K562 (cell line): ENCODE results near the gene CRABP2. TPM values are rescaled to one million over a fixed set of nuclear protein-coding genes. Genes with fewer than 3 reads are reported as not detected.

Experiments
- CXXC5 ChIP-seq: fragments of 250-450 bp; sonication (Bioruptor Pico); IDR thresholded peaks from 2 replicates; pipeline ENCODE4 v1.8.0; 2022; ENCODE audit warnings: inconsistent platforms, mild to moderate bottlenecking, moderate library complexity
- E2F3 ChIP-seq: fragments of 250-450 bp; sonication (Bioruptor Pico); IDR thresholded peaks from 2 replicates; pipeline ENCODE4 v1.4.0; 2020; ENCODE audit warnings: mild to moderate bottlenecking
- E2F4 ChIP-seq: sonication (generic); formaldehyde crosslinking; IDR thresholded peaks from 2 replicates; pipeline ENCODE4 v1.8.0; 2022; ENCODE audit warnings: mild to moderate bottlenecking, low read depth, missing genetic modification reagents
- ELF1 ChIP-seq: fragments of 200-800 bp; sonication (Bioruptor generic); IDR thresholded peaks from 2 replicates; pipeline ENCODE4 v1.6.1; 2016; ENCODE audit warnings: missing genetic modification characterization, missing compliant biosample characterization
- HNRNPLL ChIP-seq: fragments of 200-400 bp; formaldehyde crosslinking; IDR thresholded peaks from 2 replicates; pipeline ENCODE4 v1.6.1; 2017; ENCODE audit warnings: low read length, low read depth, mild to moderate bottlenecking; ENCODE audit not compliant: poor library complexity, severe bottlenecking
- KDM2B ChIP-seq: fragments of 250-450 bp; sonication (Bioruptor Pico); IDR thresholded peaks from 2 replicates; pipeline ENCODE4 v1.8.0; 2021; ENCODE audit warnings: mild to moderate bottlenecking, moderate library complexity
- MBD2 ChIP-seq: sonication (generic); IDR thresholded peaks from 2 replicates; pipeline ENCODE4 v1.6.1; 2016; ENCODE audit warnings: low read depth, borderline replicate concordance
- MCM3 ChIP-seq: fragments of 450-650 bp; IDR thresholded peaks from 2 replicates; pipeline ENCODE4 v1.6.1; 2016
- MTA2 ChIP-seq: fragments of 450-650 bp; IDR thresholded peaks from 2 replicates; pipeline ENCODE4 v1.6.1; 2016; ENCODE audit warnings: low read depth
- PCBP2 ChIP-seq: fragments of 200-400 bp; formaldehyde crosslinking; IDR thresholded peaks from 2 replicates; pipeline ENCODE4 v1.6.1; 2018; ENCODE audit warnings: low read length, low read depth, mild to moderate bottlenecking, moderate library complexity; ENCODE audit not compliant: poor library complexity, severe bottlenecking
- PHB ChIP-seq: fragments of 250-450 bp; sonication (Bioruptor Pico); IDR thresholded peaks from 2 replicates; pipeline ENCODE4 v1.5.0; 2021
- RBM34 ChIP-seq: fragments of 200-400 bp; formaldehyde crosslinking; IDR thresholded peaks from 2 replicates; pipeline ENCODE4 v1.6.1; 2018; ENCODE audit warnings: low read length, borderline replicate concordance; ENCODE audit not compliant: insufficient read depth
- SREBF2 ChIP-seq: sonication (generic); formaldehyde crosslinking; IDR thresholded peaks from 2 replicates; pipeline ENCODE4 v1.4.0; 2020; ENCODE audit warnings: mild to moderate bottlenecking, missing genetic modification reagents
- TAF9B ChIP-seq: fragments of 450-650 bp; IDR thresholded peaks from 2 replicates; pipeline ENCODE4 v1.6.1; 2018; ENCODE audit warnings: mild to moderate bottlenecking; ENCODE audit not compliant: partially characterized antibody
- ZNF121 ChIP-seq: sonication (generic); formaldehyde crosslinking; conservative IDR thresholded peaks from 2 replicates; pipeline ENCODE4 v1.8.0; 2022; ENCODE audit warnings: missing genetic modification reagents
- ZNF134 ChIP-seq: fragments of 250-450 bp; sonication (Bioruptor Pico); conservative IDR thresholded peaks from 2 replicates; pipeline ENCODE4 v1.4.0; 2020
- ZNF23 ChIP-seq: fragments of 250-450 bp; sonication (Bioruptor Pico); IDR thresholded peaks from 2 replicates; pipeline ENCODE4 v1.4.0; 2020; ENCODE audit warnings: mild to moderate bottlenecking
- polyA plus RNA-seq, 8 experiments: library from polyadenylated mRNA; depleted of rRNA in 4 of 8; stranded (reverse) in 5 of 8; unstranded in 3 of 8; fragments of >200 nt; fragmentation: Nextera tagmentation in 2 of 8; fragmentation: Illumina TruSeq in 1 of 8; extraction: Ambion mirVana in 2 of 8; extraction: Trizol in 1 of 8; gene quantifications; 2 replicates each; pipeline versions ENCODE4 v1.2.1 to v1.2.3, GENCODE V29; 2011 to 2014; ENCODE audit warnings: inconsistent platforms in 1 of 8, missing spikeins in 1 of 8
- total RNA-seq, 7 experiments: library from RNA; depleted of rRNA in 6 of 7; stranded (reverse); fragments of >200 nt in 6 of 7; fragmentation: Illumina TruSeq in 2 of 7; extraction: Trizol in 2 of 7; gene quantifications; 2 replicates each; pipeline versions ENCODE4 v1.2.1 to v1.2.3, GENCODE V29; 2011 to 2021; ENCODE audit warnings: low replicate concordance in 1 of 7
- TF ChIP-seq, protein P1 (sequence below): fragments of 450-650 bp; formaldehyde crosslinking; IDR thresholded peaks from 2 replicates; pipeline ENCODE4 v1.4.0; 2022; ENCODE audit warnings: missing genetic modification characterization
- TF ChIP-seq, protein P2 (sequence below): sonication (generic); formaldehyde crosslinking; IDR thresholded peaks from 2 replicates; pipeline ENCODE4 v1.4.0; 2020; ENCODE audit warnings: mild to moderate bottlenecking, missing genetic modification reagents
- TF ChIP-seq, protein P3 (sequence below): conservative IDR thresholded peaks from 2 replicates; pipeline ENCODE4 v1.6.1; 2011; ENCODE audit warnings: low read depth, mild to moderate bottlenecking, low read length; ENCODE audit not compliant: control insufficient read depth

The CRABP2 gene
- total and polyA plus RNA-seq, 9 of the 15 experiments (the other 6 are each of a cell fraction or from before 2014, with no cell fraction given): 0.30 to 2.5 (median 0.82) TPM

- TF ChIP-seq HNRNPLL: no peak
- TF ChIP-seq, protein P1, sequence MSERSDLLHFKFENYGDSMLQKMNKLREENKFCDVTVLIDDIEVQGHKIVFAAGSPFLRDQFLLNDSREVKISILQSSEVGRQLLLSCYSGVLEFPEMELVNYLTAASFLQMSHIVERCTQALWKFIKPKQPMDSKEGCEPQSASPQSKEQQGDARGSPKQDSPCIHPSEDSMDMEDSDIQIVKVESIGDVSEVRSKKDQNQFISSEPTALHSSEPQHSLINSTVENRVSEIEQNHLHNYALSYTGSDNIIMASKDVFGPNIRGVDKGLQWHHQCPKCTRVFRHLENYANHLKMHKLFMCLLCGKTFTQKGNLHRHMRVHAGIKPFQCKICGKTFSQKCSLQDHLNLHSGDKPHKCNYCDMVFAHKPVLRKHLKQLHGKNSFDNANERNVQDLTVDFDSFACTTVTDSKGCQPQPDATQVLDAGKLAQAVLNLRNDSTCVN (CRISPR knock-in tag): no peak
- no peak; the same call in 1 of the 2 replicates for TF ChIP-seq ZNF121 (CRISPR knock-in tag)
- no peak for TF ChIP-seq PCBP2
- TF ChIP-seq SREBF2: no peak
- TF ChIP-seq KDM2B (CRISPR knock-in tag): no peak
- TF ChIP-seq MTA2: no peak
- peak; percentile 70; the same call in 1 of the 2 replicates for TF ChIP-seq E2F3 (CRISPR knock-in tag)
- TF ChIP-seq TAF9B: no peak
- TF ChIP-seq, protein P2, sequence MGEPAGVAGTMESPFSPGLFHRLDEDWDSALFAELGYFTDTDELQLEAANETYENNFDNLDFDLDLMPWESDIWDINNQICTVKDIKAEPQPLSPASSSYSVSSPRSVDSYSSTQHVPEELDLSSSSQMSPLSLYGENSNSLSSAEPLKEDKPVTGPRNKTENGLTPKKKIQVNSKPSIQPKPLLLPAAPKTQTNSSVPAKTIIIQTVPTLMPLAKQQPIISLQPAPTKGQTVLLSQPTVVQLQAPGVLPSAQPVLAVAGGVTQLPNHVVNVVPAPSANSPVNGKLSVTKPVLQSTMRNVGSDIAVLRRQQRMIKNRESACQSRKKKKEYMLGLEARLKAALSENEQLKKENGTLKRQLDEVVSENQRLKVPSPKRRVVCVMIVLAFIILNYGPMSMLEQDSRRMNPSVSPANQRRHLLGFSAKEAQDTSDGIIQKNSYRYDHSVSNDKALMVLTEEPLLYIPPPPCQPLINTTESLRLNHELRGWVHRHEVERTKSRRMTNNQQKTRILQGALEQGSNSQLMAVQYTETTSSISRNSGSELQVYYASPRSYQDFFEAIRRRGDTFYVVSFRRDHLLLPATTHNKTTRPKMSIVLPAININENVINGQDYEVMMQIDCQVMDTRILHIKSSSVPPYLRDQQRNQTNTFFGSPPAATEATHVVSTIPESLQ: no peak
- TF ChIP-seq, protein P3, sequence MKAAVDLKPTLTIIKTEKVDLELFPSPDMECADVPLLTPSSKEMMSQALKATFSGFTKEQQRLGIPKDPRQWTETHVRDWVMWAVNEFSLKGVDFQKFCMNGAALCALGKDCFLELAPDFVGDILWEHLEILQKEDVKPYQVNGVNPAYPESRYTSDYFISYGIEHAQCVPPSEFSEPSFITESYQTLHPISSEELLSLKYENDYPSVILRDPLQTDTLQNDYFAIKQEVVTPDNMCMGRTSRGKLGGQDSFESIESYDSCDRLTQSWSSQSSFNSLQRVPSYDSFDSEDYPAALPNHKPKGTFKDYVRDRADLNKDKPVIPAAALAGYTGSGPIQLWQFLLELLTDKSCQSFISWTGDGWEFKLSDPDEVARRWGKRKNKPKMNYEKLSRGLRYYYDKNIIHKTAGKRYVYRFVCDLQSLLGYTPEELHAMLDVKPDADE: no peak; the same call in 1 of the 2 replicates
- no peak for TF ChIP-seq ELF1 (tag)
- 0 out of 2 replicates have a peak, but pooled peaks have one; percentile 18 for TF ChIP-seq E2F4 (CRISPR knock-in tag)
- no peak for TF ChIP-seq ZNF134 (CRISPR knock-in tag)
- no peak for TF ChIP-seq RBM34
- no peak for TF ChIP-seq MCM3
- TF ChIP-seq CXXC5: peak; percentile 10; the same call in 1 of the 2 replicates
- TF ChIP-seq PHB: no peak
- TF ChIP-seq ZNF23 (CRISPR knock-in tag): no peak
- TF ChIP-seq MBD2: peak; percentile 50; the same call in 1 of the 2 replicates
Observed at GRCh38 chr1:156746728-156747631, 41.6 kb upstream of the CRABP2 start (continued).
